ENCODE measurements around the gene NELL1.

DNA sequence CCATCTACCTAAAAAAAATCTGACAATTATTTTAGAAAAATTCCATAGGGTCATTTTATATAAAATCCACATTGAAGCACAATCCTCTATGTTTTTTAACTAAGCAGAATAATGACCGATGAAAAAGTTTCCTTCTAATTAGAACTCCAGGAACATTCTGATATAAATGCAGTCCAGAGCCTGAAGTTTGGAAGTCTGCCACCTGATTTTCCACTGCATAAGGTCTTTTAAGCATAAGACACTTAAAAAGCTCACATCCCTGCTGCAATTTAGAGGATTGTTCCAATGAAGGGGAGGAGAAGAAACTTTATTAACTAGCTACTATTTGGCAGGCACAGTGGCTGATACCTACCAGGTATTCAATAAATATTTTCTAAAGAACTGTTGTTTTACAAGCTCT, 953.2 kb downstream of the NELL1 start:
- TF ChIP-seq, protein P1, sequence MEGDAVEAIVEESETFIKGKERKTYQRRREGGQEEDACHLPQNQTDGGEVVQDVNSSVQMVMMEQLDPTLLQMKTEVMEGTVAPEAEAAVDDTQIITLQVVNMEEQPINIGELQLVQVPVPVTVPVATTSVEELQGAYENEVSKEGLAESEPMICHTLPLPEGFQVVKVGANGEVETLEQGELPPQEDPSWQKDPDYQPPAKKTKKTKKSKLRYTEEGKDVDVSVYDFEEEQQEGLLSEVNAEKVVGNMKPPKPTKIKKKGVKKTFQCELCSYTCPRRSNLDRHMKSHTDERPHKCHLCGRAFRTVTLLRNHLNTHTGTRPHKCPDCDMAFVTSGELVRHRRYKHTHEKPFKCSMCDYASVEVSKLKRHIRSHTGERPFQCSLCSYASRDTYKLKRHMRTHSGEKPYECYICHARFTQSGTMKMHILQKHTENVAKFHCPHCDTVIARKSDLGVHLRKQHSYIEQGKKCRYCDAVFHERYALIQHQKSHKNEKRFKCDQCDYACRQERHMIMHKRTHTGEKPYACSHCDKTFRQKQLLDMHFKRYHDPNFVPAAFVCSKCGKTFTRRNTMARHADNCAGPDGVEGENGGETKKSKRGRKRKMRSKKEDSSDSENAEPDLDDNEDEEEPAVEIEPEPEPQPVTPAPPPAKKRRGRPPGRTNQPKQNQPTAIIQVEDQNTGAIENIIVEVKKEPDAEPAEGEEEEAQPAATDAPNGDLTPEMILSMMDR (IDR thresholded peaks at IDR 0.05), result no peak
- no peak for TF ChIP-seq POLR2A (IDR thresholded peaks at IDR 0.05)
